Testis (tissue), 3 donors: Measurements from ENCODE around the gene AAK1. TPM values are rescaled to one million over a fixed set of nuclear protein-coding genes. Genes with fewer than 3 reads are reported as not detected.
"Not testable (repeated sequence)": the region's sequence is repeated elsewhere in the genome, so short reads cannot be mapped to it uniquely, and the experiment has no call there.

Experiments
- DNase-seq: peaks from one replicate; pipeline ENCODE4 v3.0.0-alpha.2; 2019
- H3K27ac ChIP-seq, 2 donors: fragments of 200-600 bp; sonication (generic); one replicate each; pipeline ENCODE4 v1.5.1; 2019
- H3K27me3 ChIP-seq: fragments of 200-600 bp; sonication (generic); one replicate; pipeline ENCODE4 v1.5.1; 2019
- H3K36me3 ChIP-seq: fragments of 200-600 bp; sonication (generic); one replicate; pipeline ENCODE4 v1.5.1; 2017; ENCODE audit warnings: low read depth; ENCODE audit errors: missing control alignments
- H3K4me1 ChIP-seq: fragments of 200-600 bp; sonication (generic); one replicate; pipeline ENCODE4 v1.5.1; 2019
- H3K4me3 ChIP-seq, 2 donors: fragments of 200-600 bp; sonication (generic); one replicate each; pipeline ENCODE4 v1.5.1; 2017 to 2019
- H3K9me3 ChIP-seq: fragments of 200-600 bp; sonication (generic); one replicate; pipeline ENCODE4 v1.5.1; 2017
- CTCF ChIP-seq, 3 experiments: fragments of 450-650 bp in 2 of 3; fragments of 200-600 bp in 1 of 3; sonication (generic) in 1 of 3; IDR thresholded peaks; one replicate each; pipeline ENCODE4 v1.5.1; 2016 to 2019; ENCODE audit warnings: antibody characterized with exemption in 3 of 3, mild to moderate bottlenecking in 2 of 3, moderate library complexity in 1 of 3
- POLR2A ChIP-seq: fragments of 450-650 bp; IDR thresholded peaks from one replicate; pipeline ENCODE4 v1.6.1; 2017; ENCODE audit warnings: antibody characterized with exemption, mild to moderate bottlenecking, moderate library complexity
- WGBS, 2 donors: methylation state at CpG; one replicate each; pipeline ENCODE4 v1.1.5; 2018; 5-methylcytosine and 5-hydroxymethylcytosine counted together
- intact Hi-C: fragments of 100-400 bp; cut with DNase I; formaldehyde crosslinking; loops from one replicate; pipeline ENCODE4 v1.15.1; 2023; ENCODE audit warnings: low total_unique reads
- polyA plus RNA-seq: library from polyadenylated mRNA; stranded (reverse); fragments of 350-450 nt; fragmentation: Illumina TruSeq; extraction: RNeasy Lipid Tissue Mini Kit (QIAGEN cat#74804); gene quantifications from one replicate; pipeline ENCODE4 v1.2.3, GENCODE V29; 2014; ENCODE audit warnings: low read depth, low replicate concordance; ENCODE audit not compliant: insufficient read depth
- total RNA-seq, 2 donors: library from RNA; depleted of rRNA; stranded (reverse); fragments of >200 nt; gene quantifications; one replicate each; pipeline ENCODE4 v1.2.3, GENCODE V29; 2016

The AAK1 gene
- total and polyA plus RNA-seq, 3 donors from 2014 or later: 20.3 to 62.1 (median 47.9) TPM

- no peaks in the 10 kb centered on the region for H3K36me3 ChIP-seq
- 89 to 97% methylated on average over 3 of the region's 3 CpGs for WGBS, 2 donors
- no peak for DNase-seq
- TF ChIP-seq CTCF (IDR thresholded peaks at IDR 0.05) (no peak), POLR2A (no peak)
- H3K4me1 ChIP-seq: no peaks in the 10 kb centered on the region
- no peak overlapping the region for H3K27ac ChIP-seq
- H3K9me3 ChIP-seq: no peaks in the 10 kb centered on the region
- intact Hi-C loops: no loop called here
- H3K4me3 ChIP-seq: no peak overlapping the region
- H3K27me3 ChIP-seq: no peaks in the 10 kb centered on the region
These were observed 190.9 kb downstream of the AAK1 start for GRCh38 chr2:69452687-69453086.

DNA sequence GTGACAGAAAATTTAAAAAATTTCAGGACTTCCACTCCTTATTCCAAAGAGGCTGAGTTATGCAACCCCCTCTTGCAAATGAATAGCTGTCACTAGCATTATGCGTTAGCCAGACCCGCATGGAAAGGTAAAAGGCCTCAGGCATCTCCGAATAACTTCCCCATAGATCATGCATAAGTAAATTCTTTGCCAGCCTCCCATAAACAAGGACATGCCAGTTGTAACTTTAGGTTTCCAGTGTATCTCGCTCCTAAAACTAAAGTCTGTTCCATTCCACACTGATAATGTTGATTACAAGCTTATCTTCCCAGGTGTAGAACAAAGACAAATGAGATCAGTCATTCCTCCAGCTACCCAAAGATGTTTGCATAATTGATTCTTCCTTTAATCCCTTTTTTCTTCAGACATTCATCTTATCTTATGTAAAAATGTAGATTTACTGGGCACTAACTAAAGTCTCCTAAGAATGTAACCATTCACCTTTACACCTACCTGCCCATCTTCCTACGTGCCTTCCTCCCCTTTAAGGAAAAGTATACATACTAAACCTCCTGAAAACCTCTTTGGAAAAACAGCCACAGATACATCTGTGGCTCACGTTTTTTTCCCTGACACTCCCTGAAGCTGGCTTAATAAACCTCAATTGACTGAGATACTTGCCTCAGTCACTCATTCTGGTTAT lies 192.7 kb downstream of the AAK1 start:
- Histone ChIP-seq H3K27me3 (no peaks in the 10 kb centered on the region), H3K4me1 (no peaks in the 10 kb centered on the region), H3K9me3 (no peaks in the 10 kb centered on the region), H3K36me3 (no peaks in the 10 kb centered on the region), H3K4me3 (no peak overlapping the region), H3K27ac (no peak overlapping the region)
- intact Hi-C loops: no loop called here
- 84 to 86% methylated on average over 6 of the region's 6 CpGs for WGBS, 2 donors
- no peak for DNase-seq
- TF ChIP-seq POLR2A (no peak), CTCF (IDR thresholded peaks at IDR 0.05) (no peak)

- H3K27me3 ChIP-seq: no peaks in the 10 kb centered on the region
- no peak for DNase-seq
- H3K36me3 ChIP-seq: no peaks in the 10 kb centered on the region
- H3K4me1 ChIP-seq: no peaks in the 10 kb centered on the region
- intact Hi-C loops: no loop called here
- no peak overlapping the region for H3K27ac ChIP-seq
- WGBS, 2 donors: 91 to 92% methylated on average over 5 of the region's 5 CpGs
- no peak overlapping the region for H3K4me3 ChIP-seq
- H3K9me3 ChIP-seq: no peaks in the 10 kb centered on the region
- no peak for TF ChIP-seq CTCF (IDR thresholded peaks at IDR 0.05)
- no peak for TF ChIP-seq POLR2A
These were observed 193.6 kb downstream of the AAK1 start for GRCh38 chr2:69449906-69450305.

DNA sequence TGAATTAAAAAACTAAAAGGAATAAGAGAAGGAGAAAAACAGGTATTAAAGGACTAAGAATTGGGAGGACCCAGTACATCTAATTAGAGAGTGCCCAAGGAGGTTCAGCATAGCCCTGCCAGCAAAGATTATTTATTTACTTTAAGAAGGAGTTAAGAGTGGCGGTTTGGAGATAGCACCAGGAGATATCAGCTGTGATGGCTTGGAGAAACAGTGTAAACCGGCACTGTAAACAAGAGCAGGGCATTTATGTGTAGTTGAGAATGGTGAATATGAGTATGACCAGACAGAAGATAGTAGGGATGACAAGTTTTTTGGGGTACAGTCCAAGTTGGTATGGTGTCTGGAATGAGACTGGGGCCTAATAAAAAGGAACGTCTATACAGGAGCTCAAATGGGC lies 199.9 kb downstream of the AAK1 start:
- H3K27me3 ChIP-seq, H3K4me1 ChIP-seq, H3K36me3 ChIP-seq, intact Hi-C loops, H3K27ac ChIP-seq, H3K4me3 ChIP-seq, H3K9me3 ChIP-seq, DNase-seq: not testable (repeated sequence)
- WGBS, 2 donors: 81 to 88% methylated on average over 3 of the region's 3 CpGs

DNA sequence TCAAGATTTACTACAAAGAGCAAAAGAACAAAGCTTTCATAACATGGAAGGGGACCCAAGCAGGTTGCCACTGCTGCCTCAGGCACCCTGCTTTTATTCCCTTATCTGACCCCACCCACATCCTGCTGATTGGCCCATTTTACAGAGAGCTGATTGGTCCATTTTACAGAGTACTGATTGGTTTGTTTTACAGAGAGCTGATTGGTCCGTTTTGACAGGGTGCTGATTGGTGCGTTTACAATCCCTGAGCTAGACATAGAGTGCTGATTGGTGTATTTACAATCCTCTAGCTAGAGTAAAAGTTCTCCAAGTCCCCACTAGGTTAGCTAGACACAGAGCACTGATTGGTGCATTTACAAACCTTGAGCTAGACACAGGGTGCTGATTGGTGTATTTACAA lies 204.0 kb downstream of the AAK1 start:
- H3K36me3 ChIP-seq, H3K27ac ChIP-seq, H3K4me1 ChIP-seq, H3K9me3 ChIP-seq, H3K4me3 ChIP-seq, H3K27me3 ChIP-seq, intact Hi-C loops: not testable (repeated sequence)
- 92 to 94% methylated on average over 2 of the region's 2 CpGs for WGBS, 2 donors
- DNase-seq: peak; percentile 27

DNA sequence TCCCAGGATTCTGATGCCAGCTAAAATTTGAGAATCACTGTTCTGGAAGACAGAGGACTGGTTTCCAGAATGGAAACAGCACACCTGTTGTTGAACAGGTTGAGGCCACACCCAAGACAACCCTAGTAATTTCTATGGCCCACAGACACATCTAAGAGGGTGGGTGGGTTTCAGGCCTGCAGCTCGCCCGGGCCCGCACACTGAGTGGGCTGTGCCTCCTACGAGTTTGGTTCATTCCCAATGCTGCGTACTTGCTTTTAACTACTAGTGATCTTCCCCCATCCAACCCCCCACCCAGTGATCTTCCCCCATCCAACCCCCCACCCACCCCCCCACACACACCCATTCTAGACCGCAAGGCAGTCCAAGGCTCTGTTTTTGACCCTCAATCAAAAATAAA lies 205.0 kb downstream of the AAK1 start:
- WGBS, 2 donors: 95 to 100% methylated on average over 6 of the region's 6 CpGs
- intact Hi-C loops: no loop called here
- H3K27me3 ChIP-seq: no peaks in the 10 kb centered on the region
- H3K36me3 ChIP-seq: no peaks in the 10 kb centered on the region
- no peaks in the 10 kb centered on the region for H3K9me3 ChIP-seq
- TF ChIP-seq POLR2A: no peak
- no peak for TF ChIP-seq CTCF (IDR thresholded peaks at IDR 0.05)
- H3K4me3 ChIP-seq: no peak overlapping the region
- peak overlapping the region in 1 of 2 donors; percentile 92 for H3K27ac ChIP-seq
- DNase-seq: no peak
- H3K4me1 ChIP-seq: peaks cover 6% of the 10 kb centered on the region
